ENCODE data around the gene RETREG2.
A peak's percentile ranks its signal among the peaks of the same experiment; 100 is the strongest.

Gene RETREG2, protein sequence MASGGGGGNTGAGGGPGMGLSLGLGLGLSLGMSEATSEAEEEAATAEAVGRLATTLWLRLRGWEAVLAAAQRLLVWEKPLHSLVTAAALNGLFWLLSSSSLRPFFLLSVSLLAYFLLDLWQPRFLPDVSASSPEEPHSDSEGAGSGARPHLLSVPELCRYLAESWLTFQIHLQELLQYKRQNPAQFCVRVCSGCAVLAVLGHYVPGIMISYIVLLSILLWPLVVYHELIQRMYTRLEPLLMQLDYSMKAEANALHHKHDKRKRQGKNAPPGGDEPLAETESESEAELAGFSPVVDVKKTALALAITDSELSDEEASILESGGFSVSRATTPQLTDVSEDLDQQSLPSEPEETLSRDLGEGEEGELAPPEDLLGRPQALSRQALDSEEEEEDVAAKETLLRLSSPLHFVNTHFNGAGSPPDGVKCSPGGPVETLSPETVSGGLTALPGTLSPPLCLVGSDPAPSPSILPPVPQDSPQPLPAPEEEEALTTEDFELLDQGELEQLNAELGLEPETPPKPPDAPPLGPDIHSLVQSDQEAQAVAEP

GRCh38 chr2:219177552-219178376, at the start of gene RETREG2:
TSS of gene RETREG2 (plus strand) at chr2:219178275. CDS start at chr2:219178353, 78 bp downstream.
- peak; percentile 83 for DNase-seq

- no peak for DNase-seq
Observed at GRCh38 chr2:219128396-219128795, 49.7 kb upstream of the RETREG2 start.

DNA sequence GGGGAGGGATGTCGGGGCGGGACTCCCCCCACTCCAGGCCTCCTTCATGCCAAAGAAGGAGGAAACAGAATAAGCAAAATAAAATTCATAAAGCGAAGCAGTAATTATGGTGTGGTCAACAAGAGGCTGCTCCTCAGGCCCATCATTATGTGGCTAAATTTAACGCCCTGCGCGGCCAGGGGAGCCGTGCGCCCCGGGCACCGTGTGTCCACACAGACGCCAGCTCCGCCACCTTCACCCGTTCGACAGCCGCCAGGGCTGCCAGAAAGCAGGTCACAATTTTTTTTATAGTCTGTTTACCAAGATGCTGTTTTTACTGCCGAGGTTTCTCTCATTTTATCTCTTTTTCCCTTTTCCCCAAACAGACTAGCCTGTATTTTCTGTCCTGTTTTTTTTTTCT, 48.5 kb upstream of the RETREG2 start:
- no peak for DNase-seq

- DNase-seq: no peak
Observed at GRCh38 chr2:219131327-219131726, 46.7 kb upstream of the RETREG2 start.

DNA sequence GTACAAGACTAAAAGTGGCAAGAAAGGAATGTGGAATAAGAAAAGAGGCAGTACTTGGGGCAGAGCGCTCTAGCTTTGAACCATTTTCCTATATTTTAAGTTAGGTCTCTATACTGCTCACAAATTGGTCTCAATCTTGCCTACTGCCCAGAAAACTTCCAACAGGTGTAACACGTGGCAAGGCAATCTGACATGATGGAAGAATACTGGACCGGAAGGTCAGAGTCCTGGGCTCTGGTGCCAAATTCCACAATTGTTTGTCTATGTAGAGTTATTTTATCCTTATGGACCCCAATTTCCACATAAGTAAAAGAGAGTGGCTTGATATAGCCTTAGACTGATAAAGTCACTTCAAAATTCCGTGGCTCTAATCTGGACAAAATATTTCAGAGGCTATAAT, 46.3 kb upstream of the RETREG2 start:
- DNase-seq: no peak

GRCh38 chr2:219133976-219134375, 44.1 kb upstream of the RETREG2 start:
- no peak for DNase-seq

- no peak for DNase-seq
Observed at GRCh38 chr2:219140722-219141121, 37.4 kb upstream of the RETREG2 start.

DNA sequence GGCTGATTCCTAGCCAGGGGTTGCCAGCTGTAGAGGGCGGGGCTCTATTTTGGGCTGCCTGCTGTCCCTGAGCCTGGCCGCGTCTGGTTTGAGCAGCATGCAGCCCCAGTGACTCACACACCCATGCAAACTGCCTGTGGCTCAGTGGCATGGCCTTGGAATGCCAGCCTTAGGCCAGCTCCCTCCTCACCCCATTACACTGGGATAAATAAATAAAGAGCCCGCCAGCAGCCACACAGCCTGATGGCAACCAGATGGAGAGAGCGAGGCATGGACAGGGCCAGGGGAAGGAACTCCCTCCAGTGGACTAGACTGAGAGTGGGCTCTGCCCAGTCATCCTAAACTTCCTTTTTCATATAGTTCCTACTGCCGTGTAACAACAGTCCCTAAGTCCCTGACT, 35.7 kb upstream of the RETREG2 start:
- no peak for DNase-seq

DNA sequence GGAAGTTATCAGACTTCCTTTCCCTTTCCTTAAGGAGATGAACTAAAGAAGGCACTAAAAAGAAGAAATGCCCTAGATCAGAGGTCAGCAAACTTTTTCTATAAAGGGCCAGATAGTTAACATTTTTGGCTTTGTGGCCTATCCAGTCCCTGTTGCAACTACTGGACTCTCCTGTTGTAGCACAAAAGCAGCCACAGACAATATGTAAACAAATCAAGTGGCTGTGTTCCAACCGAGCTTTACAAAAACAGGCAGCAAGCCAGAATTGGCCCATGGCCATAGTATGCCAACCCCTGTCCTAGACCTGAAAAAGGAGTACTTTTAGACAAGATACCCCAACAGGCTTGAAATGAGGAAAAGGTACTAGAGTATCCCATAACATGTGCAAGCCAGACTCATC, 28.4 kb upstream of the RETREG2 start:
- DNase-seq: peak; percentile 43

DNA sequence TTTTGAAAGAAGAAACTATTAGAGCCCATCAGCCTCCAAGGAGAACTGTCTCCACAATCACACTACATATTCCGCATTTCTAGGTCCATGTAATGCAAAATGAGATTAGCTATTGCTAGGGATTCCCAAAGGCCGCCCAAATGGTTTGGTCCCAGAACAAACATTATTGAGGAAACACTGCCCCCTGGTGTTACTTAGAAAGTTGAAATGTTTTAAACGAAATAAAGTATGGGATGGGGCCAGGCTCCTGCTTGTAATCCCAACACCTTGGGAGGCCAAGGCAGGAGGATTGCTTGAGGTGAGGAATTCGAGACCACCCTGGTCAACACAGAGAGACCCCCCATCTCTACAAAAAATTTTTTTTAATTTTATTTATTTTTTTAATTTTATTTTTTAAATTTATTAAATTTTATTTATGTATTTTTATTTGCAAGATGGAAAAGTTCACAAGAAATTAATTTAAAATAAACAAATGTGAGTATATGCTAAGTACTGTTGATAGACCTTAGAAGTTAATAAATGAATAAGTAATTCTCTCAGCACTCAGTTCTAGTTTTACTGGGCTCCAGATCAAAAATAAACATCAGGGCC, 22.9 kb upstream of the RETREG2 start:
- DNase-seq: peak; percentile 73

DNA sequence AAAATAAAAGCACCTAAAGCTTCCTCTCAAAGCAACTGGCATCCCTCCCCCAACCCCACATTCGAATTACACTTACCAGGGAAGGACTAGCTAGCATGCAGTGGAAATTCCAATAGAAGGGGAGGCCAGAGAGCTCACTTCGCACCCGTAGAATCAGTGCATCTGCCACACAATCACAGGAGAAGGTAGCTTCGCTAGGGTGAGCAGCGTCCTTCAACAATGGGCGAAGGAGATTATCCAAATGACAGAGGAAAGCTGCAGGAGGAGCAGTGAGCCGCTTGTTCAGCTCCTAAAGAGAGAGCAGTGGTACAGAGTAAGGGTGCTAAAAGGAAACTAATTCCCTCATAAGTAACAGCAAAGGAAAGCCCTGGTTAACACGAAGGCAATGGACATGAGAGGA, 20.7 kb upstream of the RETREG2 start:
- DNase-seq: no peak

DNA sequence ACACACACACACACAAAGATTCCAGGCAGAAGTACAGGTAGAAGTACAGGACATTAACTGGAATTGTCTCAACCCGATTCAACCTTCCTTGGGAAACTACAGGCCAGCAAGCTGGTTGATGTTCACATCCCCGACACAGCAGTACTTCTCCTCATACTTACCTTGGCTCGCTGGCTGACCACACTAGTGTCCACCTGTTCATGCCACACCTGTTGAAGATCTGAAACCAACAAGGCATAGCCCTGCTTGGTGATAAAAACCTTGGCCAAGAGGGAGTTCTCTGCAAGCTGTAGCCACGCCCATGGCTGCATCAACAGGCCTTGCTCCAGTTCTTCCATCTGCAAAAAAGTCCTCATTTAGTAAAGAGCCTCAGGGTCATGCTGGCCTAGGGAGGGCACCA, 20.1 kb upstream of the RETREG2 start:
- DNase-seq: no peak

GRCh38 chr2:219158586-219158985, 19.5 kb upstream of the RETREG2 start:
- DNase-seq: no peak

- DNase-seq: no peak
Observed at GRCh38 chr2:219159771-219160185, 18.3 kb upstream of the RETREG2 start.

DNA sequence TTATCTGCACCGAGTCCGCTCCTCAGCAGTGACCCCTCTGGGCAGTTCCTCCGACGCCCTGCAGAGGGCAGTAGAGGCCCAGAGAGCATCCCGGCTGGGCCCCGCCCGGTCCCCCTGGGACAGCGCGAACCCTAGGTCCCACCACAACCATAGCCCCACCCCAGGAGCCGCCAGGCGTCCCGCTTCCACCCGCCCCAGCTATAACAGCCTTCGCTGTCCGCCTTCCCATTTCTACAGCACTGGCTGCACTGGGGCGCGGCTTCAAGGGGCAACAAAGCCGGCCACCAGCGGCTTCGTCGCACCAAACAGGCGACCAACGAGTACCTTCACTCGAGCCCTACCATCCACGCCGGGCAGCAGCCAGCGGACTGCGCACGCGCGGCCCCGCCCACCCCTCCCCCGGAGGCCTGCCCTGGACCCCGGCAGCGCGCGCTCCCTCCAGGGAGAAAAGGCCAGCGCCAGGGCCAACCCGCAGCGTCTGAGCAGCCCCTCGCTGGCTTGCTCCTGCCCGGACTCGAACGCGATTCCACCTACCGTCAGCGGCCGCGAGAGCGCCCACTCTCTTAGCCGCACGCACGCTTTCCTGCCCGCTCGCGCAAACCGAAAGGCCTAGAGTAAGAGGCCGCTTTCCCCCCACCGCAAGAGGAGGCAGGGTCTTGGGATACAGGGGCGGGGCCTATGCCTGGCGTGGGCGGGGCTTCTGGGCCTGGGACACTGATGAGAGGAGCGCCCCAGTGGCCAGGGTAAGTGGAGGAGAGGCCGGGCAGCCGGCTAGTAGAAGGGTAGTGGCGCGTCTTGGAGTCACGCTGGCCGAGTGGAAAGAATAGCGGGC, 17.7 kb upstream of the RETREG2 start, which contains the start of gene NHEJ1:
Gene NHEJ1 (minus strand): TSS at position 630 of the 832 bp plus-strand sequence. CDS start 2,453 bp downstream, outside the sequence.
- peak; percentile 87 for DNase-seq

DNA sequence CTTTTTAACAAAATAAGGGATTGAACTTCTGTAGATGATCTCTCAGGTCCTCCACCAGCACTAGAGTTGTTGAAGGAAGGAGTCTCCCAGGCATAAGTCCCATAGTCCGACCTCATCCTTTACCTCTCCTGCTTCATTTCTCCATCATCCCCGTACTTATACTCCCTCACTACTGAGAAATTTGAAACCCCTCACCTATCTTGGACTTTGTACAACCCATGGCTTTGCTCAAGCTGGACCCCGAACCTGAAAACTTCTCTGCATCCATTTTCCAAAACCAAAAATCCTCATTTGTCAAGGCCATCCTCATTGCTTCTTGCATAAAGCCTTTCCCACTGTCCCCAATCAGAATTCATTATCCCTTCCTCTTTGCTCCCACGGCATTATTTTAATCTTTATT, 17.0 kb upstream of the RETREG2 start:
- no peak for DNase-seq

- DNase-seq: no peak
Observed at GRCh38 chr2:219163156-219163555, 14.9 kb upstream of the RETREG2 start.

DNA sequence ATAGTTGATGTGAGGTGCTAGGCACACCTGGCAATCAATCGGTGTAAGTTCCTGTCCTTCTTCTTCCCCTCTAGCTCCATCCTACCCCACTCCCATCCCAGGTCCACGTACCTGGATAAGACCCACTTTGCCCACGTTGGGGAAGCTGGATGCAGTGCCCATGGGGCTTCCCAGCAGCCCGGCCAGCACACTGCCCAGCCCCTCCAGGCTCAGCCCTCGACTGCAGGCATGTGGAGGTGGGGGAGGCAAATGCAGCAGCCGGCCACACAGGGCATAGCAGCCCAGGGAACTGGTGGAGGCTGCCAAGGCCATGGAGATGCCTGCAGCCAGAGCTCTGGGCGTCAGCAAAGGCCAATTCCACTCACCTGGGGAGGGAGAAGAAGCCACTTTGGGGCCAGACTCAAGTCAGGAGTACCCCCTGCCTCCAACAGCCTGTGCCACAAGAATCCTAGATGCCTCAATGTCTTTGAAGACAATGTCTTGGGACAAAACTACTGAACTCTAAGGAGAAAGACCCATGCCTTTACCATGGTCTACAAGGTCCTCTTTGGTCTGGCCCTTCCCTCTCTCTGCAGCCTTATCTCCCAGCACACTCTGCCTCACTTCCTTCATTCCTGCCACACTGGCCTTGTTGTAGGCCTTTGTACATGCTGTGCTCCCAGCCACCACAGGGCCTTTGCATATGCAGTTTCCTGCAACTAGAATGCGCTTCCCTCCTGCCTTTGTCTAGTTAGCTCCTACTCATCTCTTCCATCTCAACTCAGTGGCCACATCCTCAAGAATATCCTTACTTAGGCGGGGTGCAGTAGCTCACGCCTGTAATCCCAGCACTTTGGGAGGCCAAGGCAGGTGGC, 12.8 kb upstream of the RETREG2 start:
- DNase-seq: no peak

- no peak for DNase-seq
Observed at GRCh38 chr2:219167997-219168396, 10.1 kb upstream of the RETREG2 start.

- no peak for DNase-seq
Observed at GRCh38 chr2:219168526-219168925, 9.5 kb upstream of the RETREG2 start.

GRCh38 chr2:219168932-219169331, 9.1 kb upstream of the RETREG2 start:
- DNase-seq: no peak

All from NCI-H774 (cell line).